ENCODE measurements around the gene MEX3D. TPM values are rescaled to one million over a fixed set of nuclear protein-coding genes. Genes with fewer than 3 reads are reported as not detected.

MEX3D gene
- total and polyA plus RNA-seq, 12 donors = 1.6 to 31.6 (median 14.4) TPM

DNA sequence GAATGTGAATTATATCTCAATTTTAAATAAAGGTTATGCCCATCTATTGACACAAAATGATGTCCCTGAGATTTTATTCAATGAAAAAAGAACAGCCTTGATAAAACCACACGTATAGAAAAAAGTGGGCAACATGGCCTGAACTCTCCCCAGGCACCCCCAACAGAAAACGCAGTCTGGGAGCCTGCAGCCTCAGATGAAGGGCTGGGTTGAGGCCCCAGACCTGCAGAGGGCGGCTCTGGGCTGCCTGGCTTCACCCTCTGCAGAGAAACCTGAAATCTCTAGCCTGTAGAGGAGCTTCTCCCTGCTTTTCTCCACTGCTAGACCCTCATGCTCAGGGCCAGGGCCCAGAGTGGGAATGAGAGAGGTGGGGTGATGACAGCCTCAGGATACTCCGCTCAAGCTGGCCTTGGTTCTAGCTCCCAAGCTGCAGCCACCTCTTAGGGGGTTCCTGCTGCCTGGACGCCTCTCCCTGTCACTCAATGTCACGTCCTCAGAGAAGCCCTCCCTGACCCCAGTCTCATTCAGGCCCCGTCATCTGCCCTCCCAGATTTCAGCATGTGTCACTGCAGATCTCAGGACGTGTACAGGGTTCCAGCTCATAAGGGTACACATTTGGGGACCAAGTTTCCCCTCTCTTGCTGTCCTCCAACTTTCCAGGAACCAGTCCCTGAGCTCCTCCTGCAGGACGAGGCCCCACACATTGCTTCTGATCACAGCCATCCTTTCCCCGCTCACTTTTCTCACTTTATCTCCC, 22.7 kb upstream of the MEX3D start:
- Histone ChIP-seq H3K27me3 (no peaks in the 10 kb centered on the region), H3K27ac (peak overlapping the region in 2 of 5 donors; percentile 90 to 96), H3K36me3 (replicated peaks in 1 of 2) (peaks cover 0 to 3% of the 10 kb centered on the region in 2 donors), H3K9me3 (replicated peaks in 1 of 3) (no peaks in the 10 kb centered on the region), H3K4me1 (replicated peaks in 1 of 2) (peaks cover 12 to 28% of the 10 kb centered on the region in 2 donors), H3K4me3 (peak overlapping the region in 1 of 4 donors; percentile 94)
- TF ChIP-seq CTCF (IDR thresholded peaks at IDR 0.05) (peak in 1 of 6 experiments; percentile 13), POLR2A (IDR thresholded peaks at IDR 0.05) (no peak)
- WGBS, 4 donors = 21 to 30% (median 22%) methylated on average over 10 of the region's 10 CpGs
- no peak for DNase-seq
- intact Hi-C loops (cut with DNase I) = no loop called here

DNA sequence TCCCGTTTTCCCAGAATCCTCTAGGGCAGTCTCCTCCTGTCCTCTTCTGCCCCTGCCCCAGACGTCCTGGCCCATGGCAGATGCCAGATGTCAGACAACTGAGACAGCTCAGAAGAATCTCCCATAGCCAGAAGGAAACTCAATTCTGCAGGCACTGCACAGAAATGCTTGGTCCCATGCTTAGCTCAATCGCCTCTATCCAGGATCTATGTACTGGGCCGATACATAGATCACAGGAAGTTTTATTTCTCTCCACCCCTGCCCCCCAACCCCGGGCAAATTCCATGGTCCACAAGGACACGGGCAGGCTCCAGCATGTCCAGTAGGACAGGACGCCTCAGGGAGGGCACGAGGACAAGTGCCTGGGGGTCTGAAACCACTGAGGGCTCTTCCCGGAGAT, 19.7 kb upstream of the MEX3D start:
- peaks cover 0 to 16% of the 10 kb centered on the region in 2 donors for H3K36me3 ChIP-seq (replicated peaks in 1 of 2)
- H3K27me3 ChIP-seq = no peaks in the 10 kb centered on the region
- intact Hi-C loops (cut with DNase I) = no loop called here
- no peak for DNase-seq
- no peaks in the 10 kb centered on the region for H3K9me3 ChIP-seq (replicated peaks in 1 of 3)
- peaks cover 8 to 28% of the 10 kb centered on the region in 2 donors for H3K4me1 ChIP-seq (replicated peaks in 1 of 2)
- WGBS, 4 donors = 33 to 42% (median 38%) methylated on average over 5 to 9 of the region's 9 CpGs
- H3K4me3 ChIP-seq = no peak overlapping the region
- TF ChIP-seq CTCF (IDR thresholded peaks at IDR 0.05) = no peak
- no peak for TF ChIP-seq POLR2A (IDR thresholded peaks at IDR 0.05)
- H3K27ac ChIP-seq = no peak overlapping the region

DNA sequence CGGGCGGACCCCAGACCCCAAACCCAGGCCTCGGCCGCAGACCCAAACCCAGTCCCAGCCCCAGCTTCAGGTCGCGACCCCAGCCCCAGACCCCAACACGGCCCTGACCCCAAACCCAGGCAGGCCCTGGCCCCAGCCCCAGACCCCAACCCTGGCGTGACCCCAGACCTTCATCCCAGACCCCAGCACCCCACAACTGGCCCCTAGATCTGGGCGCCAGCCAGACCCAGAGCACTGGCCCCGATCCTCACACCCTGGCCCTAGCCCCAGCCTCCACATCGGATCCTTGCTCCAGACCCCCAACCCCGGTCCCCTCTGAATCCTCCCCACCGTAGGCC, 17.1 kb upstream of the MEX3D start:
- TF ChIP-seq POLR2A (IDR thresholded peaks at IDR 0.05) (no peak), CTCF (IDR thresholded peaks at IDR 0.05) (no peak)
- no peak overlapping the region for H3K4me3 ChIP-seq
- WGBS, 4 donors = 81 to 92% (median 87%) methylated on average over 9 to 13 of the region's 13 CpGs
- H3K27ac ChIP-seq = no peak overlapping the region
- H3K9me3 ChIP-seq (replicated peaks in 1 of 3) = no peaks in the 10 kb centered on the region
- no peak for DNase-seq
- peaks cover 0 to 13% of the 10 kb centered on the region in 2 donors for H3K4me1 ChIP-seq (replicated peaks in 1 of 2)
- H3K27me3 ChIP-seq = no peaks in the 10 kb centered on the region
- H3K36me3 ChIP-seq (replicated peaks in 1 of 2) = peaks cover 0 to 42% of the 10 kb centered on the region in 2 donors
- intact Hi-C loops (cut with DNase I) = no loop called here

GRCh38 chr19:1584500-1585242, 16.5 kb upstream of the MEX3D start:
- Histone ChIP-seq H3K4me3 (no peak overlapping the region), H3K4me1 (replicated peaks in 1 of 2) (peaks cover 0 to 11% of the 10 kb centered on the region in 2 donors), H3K36me3 (replicated peaks in 1 of 2) (peaks cover 0 to 48% of the 10 kb centered on the region in 2 donors), H3K27me3 (no peaks in the 10 kb centered on the region), H3K9me3 (replicated peaks in 1 of 3) (no peaks in the 10 kb centered on the region), H3K27ac (no peak overlapping the region)
- no peak for DNase-seq
- WGBS, 4 donors = 85 to 92% (median 89%) methylated on average over 23 to 87 of the region's 87 CpGs
- no peak for TF ChIP-seq CTCF (IDR thresholded peaks at IDR 0.05)
- no peak for TF ChIP-seq POLR2A (IDR thresholded peaks at IDR 0.05)
- intact Hi-C loops (cut with DNase I) = no loop called here
